GM12878 (cell line): Measurements from ENCODE around the gene KCND2.

Experiments used
- ATF7 ChIP-seq: fragments of 450-650 bp; IDR thresholded peaks from 2 replicates; pipeline ENCODE4 v1.6.1; 2016; ENCODE audit warnings: low read depth, mild to moderate bottlenecking
- BHLHE40 ChIP-seq, 2 experiments: fragments of 450-650 bp in 1 of 2; IDR thresholded peaks; 2 replicates each; pipeline ENCODE4 v1.6.1; 2011 to 2017; ENCODE audit warnings: low read depth in 2 of 2, borderline replicate concordance in 1 of 2, improper control_type of control experiment in 1 of 2, low read length in 1 of 2, mild to moderate bottlenecking in 1 of 2
- CBFB ChIP-seq: IDR thresholded peaks from 2 replicates; pipeline ENCODE4 v1.6.1; 2016; ENCODE audit warnings: antibody characterized with exemption, low read depth
- CHD2 ChIP-seq: IDR thresholded peaks from 2 replicates; pipeline ENCODE4 v1.6.1; 2011; ENCODE audit warnings: low read depth, low read length, improper control_type of control experiment, borderline replicate concordance
- CTCF ChIP-seq, 3 experiments: IDR thresholded peaks in 2 of 3; conservative IDR thresholded peaks in 1 of 3; 2 replicates each; pipeline ENCODE4 v1.5.1; 2011; ENCODE audit warnings: low read depth in 3 of 3, low read length in 3 of 3, mild to moderate bottlenecking in 3 of 3, control low read depth in 2 of 3, moderate library complexity in 2 of 3, inconsistent platforms in 1 of 3, mixed read lengths in 1 of 3; ENCODE audit not compliant: control insufficient read depth in 2 of 3, insufficient read depth in 1 of 3; ENCODE audit errors: extremely low read depth in 1 of 3
- EZH2 ChIP-seq: IDR thresholded peaks from 2 replicates; pipeline ENCODE4 v1.6.1; 2012; ENCODE audit warnings: low read depth, mild to moderate bottlenecking, control low read depth, inconsistent platforms, low read length, borderline replicate concordance; ENCODE audit not compliant: control insufficient read depth
- NKRF ChIP-seq: fragments of 450-650 bp; conservative IDR thresholded peaks from 2 replicates; pipeline ENCODE4 v1.6.1; 2017; ENCODE audit warnings: mild to moderate bottlenecking, moderate library complexity
- PKNOX1 ChIP-seq: fragments of 450-650 bp; IDR thresholded peaks from 2 replicates; pipeline ENCODE4 v1.6.1; 2016; ENCODE audit warnings: mild to moderate bottlenecking
- RAD51 ChIP-seq: fragments of 450-650 bp; IDR thresholded peaks from 2 replicates; pipeline ENCODE4 v1.6.1; 2016; ENCODE audit warnings: moderate library complexity, mild to moderate bottlenecking, inconsistent platforms
- SMAD1 ChIP-seq: fragments of 450-650 bp; IDR thresholded peaks from 2 replicates; pipeline ENCODE4 v1.6.1; 2018; ENCODE audit warnings: mild to moderate bottlenecking, low read depth; ENCODE audit not compliant: partially characterized antibody
- SUZ12 ChIP-seq: fragments of 200-600 bp; sonication (generic); IDR thresholded peaks from one replicate; pipeline ENCODE4 v1.6.1; 2018; ENCODE audit warnings: antibody characterized with exemption, mild to moderate bottlenecking; ENCODE audit not compliant: unreplicated experiment

- TF ChIP-seq ATF7: no peak
- no peak for TF ChIP-seq CTCF (IDR thresholded peaks at IDR 0.05 in 2 of 3, conservative IDR thresholded peaks at IDR 0.05 in 1 of 3; ENCODE audit: control insufficient read depth in 2 of 3, extremely low read depth in 1 of 3, insufficient read depth in 1 of 3, low read depth in 3 of 3, low read length in 3 of 3)
- no peak for TF ChIP-seq BHLHE40 (IDR thresholded peaks at IDR 0.05; ENCODE audit: borderline replicate concordance in 1 of 2, low read depth in 2 of 2, low read length in 1 of 2)
- TF ChIP-seq RAD51: no peak
- TF ChIP-seq SMAD1: no peak
- TF ChIP-seq SUZ12: no peak
- TF ChIP-seq EZH2: no peak
- TF ChIP-seq CBFB: no peak
- TF ChIP-seq PKNOX1: no peak
- no peak for TF ChIP-seq NKRF
- TF ChIP-seq CHD2: no peak
Measured at GRCh38 chr7:120774481-120774880, 501.5 kb downstream of the KCND2 start.
